Measurements from ENCODE around the gene N4BP2L2.

Gene N4BP2L2

DNA sequence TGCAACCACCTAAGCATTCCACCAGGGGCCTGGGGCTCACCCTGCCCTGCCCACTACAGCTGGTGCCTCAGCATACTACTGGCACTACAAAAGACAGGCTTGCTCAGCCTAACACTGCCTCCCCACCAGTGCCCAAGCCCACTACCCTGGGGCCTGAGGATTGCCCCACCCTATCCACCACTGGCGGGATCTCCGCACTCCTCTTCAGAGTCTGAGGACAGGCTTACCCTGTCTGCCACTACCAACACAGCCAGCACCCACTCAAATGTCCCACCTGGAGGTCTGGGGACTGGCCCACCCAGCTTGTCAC is 83.0 kb downstream of the N4BP2L2 start:
- in situ Hi-C loops (cut with HindIII; ENCODE audit: low sequenced_read_pairs), result no loop called here
- H3K4me3 ChIP-seq (ENCODE audit: low read depth, low read length), result no peak overlapping the region
- TF ChIP-seq, protein P1, sequence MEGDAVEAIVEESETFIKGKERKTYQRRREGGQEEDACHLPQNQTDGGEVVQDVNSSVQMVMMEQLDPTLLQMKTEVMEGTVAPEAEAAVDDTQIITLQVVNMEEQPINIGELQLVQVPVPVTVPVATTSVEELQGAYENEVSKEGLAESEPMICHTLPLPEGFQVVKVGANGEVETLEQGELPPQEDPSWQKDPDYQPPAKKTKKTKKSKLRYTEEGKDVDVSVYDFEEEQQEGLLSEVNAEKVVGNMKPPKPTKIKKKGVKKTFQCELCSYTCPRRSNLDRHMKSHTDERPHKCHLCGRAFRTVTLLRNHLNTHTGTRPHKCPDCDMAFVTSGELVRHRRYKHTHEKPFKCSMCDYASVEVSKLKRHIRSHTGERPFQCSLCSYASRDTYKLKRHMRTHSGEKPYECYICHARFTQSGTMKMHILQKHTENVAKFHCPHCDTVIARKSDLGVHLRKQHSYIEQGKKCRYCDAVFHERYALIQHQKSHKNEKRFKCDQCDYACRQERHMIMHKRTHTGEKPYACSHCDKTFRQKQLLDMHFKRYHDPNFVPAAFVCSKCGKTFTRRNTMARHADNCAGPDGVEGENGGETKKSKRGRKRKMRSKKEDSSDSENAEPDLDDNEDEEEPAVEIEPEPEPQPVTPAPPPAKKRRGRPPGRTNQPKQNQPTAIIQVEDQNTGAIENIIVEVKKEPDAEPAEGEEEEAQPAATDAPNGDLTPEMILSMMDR (IDR thresholded peaks at IDR 0.05; ENCODE audit: low read depth, low read length, missing control alignments), result no peak
- no peak for DNase-seq (ENCODE audit: low read depth)

DNA sequence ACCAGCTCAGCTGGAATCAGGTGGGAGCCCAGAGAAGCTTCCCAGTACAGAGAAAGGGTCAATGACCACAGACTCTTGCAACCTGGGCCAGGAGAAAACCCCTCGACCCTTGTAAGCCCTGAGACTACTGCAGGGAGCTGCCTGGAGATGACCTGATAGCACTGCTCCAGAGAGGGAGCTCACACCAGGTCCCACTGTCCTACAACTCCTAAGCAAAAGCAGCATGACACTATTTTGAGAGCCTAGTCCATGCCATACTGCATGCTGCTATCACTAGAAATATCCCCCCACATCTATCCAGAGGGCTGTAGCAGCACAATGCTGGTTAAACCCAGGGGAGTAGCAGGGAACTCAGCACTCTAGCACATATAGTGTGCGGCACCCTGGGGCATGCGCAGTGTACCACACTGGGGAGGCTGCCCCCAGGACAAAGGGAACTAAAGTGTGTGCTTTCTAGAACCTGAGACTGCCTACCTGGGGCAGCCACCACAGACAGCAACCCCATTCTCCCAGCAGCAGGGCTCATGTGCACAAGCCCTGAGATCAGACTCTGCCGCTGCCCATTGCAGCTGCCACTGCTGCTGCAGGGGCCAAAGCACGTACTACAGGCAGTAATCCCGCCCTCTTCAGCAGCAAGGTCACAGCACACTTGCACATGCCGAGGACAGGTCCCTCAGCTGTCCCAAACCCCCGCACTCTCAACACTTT is 83.6 kb downstream of the N4BP2L2 start:
- DNase-seq (ENCODE audit: low read depth), result no peak
- in situ Hi-C loops (cut with HindIII; ENCODE audit: low sequenced_read_pairs), result no loop called here
- TF ChIP-seq, protein P1 (IDR thresholded peaks at IDR 0.05; ENCODE audit: low read depth, low read length, missing control alignments), result no peak
- H3K4me3 ChIP-seq (ENCODE audit: low read depth, low read length), result no peak overlapping the region

DNA sequence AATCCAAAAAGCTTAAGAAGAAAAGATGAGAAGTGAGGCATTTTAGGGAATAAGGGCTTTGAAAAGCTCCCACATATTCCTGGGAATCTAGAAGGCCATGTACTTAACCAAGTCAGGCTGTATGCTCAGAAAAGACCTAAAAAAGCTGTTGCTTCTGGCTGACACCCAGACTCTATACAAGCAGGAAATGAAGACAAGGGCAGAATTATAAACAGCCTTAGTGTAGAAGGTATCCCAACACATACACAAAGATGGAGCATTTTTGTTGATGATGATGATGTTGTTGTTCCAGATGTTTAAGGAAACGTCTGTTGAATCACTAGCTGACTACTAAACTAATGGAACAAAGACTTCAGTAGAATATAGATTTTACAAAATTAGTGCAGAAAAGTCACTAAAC is 84.6 kb downstream of the N4BP2L2 start:
- in situ Hi-C loops (cut with HindIII; ENCODE audit: low sequenced_read_pairs), result no loop called here
- DNase-seq (ENCODE audit: low read depth), result no peak
- TF ChIP-seq, protein P1 (IDR thresholded peaks at IDR 0.05; ENCODE audit: low read depth, low read length, missing control alignments), result no peak

DNA sequence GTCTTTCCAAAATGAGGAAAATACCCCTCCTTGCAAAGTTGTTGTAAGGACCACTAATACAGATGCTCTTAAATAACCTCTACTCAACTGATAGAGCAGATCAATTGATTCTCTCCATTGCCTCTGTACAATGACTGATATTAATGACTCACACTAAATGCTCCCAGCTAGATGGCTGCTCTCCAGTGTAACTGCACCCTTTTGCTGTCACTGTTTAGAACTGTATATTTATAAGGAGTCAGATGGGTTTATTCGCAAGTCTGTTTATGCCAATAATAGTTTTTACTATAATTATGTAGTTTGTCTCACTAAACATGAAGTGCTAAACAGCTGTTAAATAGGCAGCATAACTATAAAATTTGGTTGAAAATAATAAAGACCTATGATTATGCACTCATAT is 89.6 kb downstream of the N4BP2L2 start:
- no peak overlapping the region for H3K4me3 ChIP-seq (ENCODE audit: low read depth, low read length)
- DNase-seq (ENCODE audit: low read depth), result no peak
- in situ Hi-C loops (cut with HindIII; ENCODE audit: low sequenced_read_pairs), result no loop called here
- TF ChIP-seq, protein P1 (IDR thresholded peaks at IDR 0.05; ENCODE audit: low read depth, low read length, missing control alignments), result no peak

More for the DNA sequence above, 84.6 kb downstream of the N4BP2L2 start:
- H3K4me3 ChIP-seq (ENCODE audit: low read depth, low read length), result no peak overlapping the region

DNA sequence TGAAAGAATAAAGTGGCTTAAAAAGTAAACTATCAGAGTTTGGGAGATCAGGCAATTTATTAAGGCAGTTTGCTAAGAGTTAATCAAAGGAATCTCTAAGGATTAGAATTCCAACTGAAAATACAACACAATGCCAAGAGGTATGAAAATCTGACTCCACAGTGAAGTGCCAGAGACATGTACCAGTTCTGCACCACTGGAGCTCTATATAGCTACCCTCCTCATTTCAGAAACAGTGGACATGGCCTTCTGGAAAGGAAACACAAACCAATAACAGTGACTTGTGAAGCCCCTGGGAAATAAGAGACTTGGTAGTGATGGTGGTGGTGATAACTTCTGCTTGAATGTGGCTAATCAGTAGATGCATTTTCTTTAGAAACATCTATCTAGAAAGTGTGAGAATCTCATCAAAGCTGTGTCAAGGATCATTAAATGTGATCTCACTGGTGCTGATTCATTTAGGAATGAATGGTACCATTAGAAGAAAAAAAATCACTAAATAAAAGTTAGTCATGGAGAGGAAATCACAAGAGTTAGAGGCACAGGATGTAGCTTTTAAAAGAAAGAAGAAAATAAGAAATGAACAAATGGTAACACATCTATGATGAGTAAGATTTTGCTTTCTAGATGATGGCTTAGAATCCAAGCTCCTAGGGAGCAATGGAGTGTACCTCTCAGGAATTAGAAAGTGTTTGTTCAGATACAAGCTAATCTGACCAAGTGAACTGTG is 90.5 kb downstream of the N4BP2L2 start:
- no peak overlapping the region for H3K4me3 ChIP-seq (ENCODE audit: low read depth, low read length)
- in situ Hi-C loops (cut with HindIII; ENCODE audit: low sequenced_read_pairs), result no loop called here
- no peak for DNase-seq (ENCODE audit: low read depth)
- TF ChIP-seq, protein P1 (IDR thresholded peaks at IDR 0.05; ENCODE audit: low read depth, low read length, missing control alignments), result no peak

DNA sequence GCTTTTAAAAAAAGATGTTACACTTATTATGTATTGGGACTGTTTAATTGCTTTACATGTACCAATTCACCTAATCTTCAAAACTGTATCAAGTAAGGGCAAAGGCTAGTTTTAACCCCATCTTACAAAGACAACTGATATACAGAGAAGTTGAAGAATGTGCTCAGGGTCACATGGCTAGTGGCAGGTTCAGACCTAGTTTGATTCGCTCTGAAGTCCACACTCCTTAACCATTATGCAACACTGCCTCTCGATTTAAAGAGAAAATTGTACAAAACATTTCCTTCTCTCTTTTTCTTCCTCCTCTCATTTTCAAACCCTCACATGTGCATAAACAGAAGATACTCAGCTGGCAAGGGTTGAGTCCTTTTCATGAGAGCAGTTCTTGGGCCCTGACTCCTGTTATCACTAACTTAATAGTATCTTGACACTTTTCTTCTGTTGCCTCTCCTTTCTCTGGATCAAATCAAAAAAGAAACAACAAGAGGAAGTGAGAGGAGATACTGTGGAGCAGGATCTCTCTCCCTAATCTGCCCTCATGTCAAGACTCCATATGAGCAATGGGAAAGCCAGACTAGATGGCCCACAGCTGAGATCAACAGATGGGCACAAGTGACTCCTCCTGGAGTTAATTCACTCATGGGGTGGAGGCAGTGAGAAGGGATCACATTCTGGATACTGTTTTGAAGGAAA is 91.7 kb downstream of the N4BP2L2 start:
- TF ChIP-seq, protein P1 (IDR thresholded peaks at IDR 0.05; ENCODE audit: low read depth, low read length, missing control alignments), result no peak
- H3K4me3 ChIP-seq (ENCODE audit: low read depth, low read length), result no peak overlapping the region
- DNase-seq (ENCODE audit: low read depth), result no peak
- in situ Hi-C loops (cut with HindIII; ENCODE audit: low sequenced_read_pairs), result no loop called here
